ENCODE measurements around the gene RPL22. TPM values are rescaled to one million over a fixed set of nuclear protein-coding genes. Genes with fewer than 3 reads are reported as not detected.

The RPL22 gene
- total and polyA plus RNA-seq, 2 of the 13 experiments (the other 11 are each of a cell fraction or from before 2014, with no cell fraction given): 214 to 545 TPM

GRCh38 chr1:6212193-6212959 lies 13.0 kb upstream of the RPL22 start:
- TF ChIP-seq MEIS1 (CRISPR knock-in tag; IDR thresholded peaks at IDR 0.05; ENCODE audit: borderline replicate concordance) (no peak), SMAD1 (CRISPR knock-in tag; IDR thresholded peaks at IDR 0.05; ENCODE audit: borderline replicate concordance, low read depth) (no peak), DNMT3B (CRISPR knock-in tag; conservative IDR thresholded peaks at IDR 0.05) (no peak), IKZF1 (IDR thresholded peaks at IDR 0.05) (no peak), ZNF33B (CRISPR knock-in tag; IDR thresholded peaks at IDR 0.05) (no peak), ZNF883 (CRISPR knock-in tag; IDR thresholded peaks at IDR 0.05; ENCODE audit: not compliant biosample characterization) (no peak)
- no peak overlapping the region for H3K4me2 ChIP-seq (ENCODE audit: low read depth, low read length)
- H3K36me3 ChIP-seq (replicated peaks in 1 of 2; ENCODE audit: control insufficient read depth in 1 of 2, insufficient read depth in 2 of 2, low read length in 2 of 2): peaks cover 7 to 21% of the 10 kb centered on the region in 2 experiments; a peak in 4 of 5 replicates
- no peaks in the 10 kb centered on the region for H4K20me1 ChIP-seq (ENCODE audit: insufficient read depth, low read length)
- intact Hi-C loops (cut with micrococcal nuclease; ENCODE audit: unreplicated experiment) (no loop called here), in situ Hi-C loops (cut with HindIII; ENCODE audit: extremely low pct_ligation_motif_present, low pct_unique_long_range_greater_than_20kb) (no loop called here)
- ATAC-seq: no peak
- no peak overlapping the region for H2AFZ ChIP-seq (ENCODE audit: low read length)
- no peak overlapping the region for H3K27ac ChIP-seq (ENCODE audit: extremely low read length, insufficient read depth, low read length)
- no peak for FAIRE-seq
- no peaks in the 10 kb centered on the region for H3K9me3 ChIP-seq (ENCODE audit: low read length)
- H3K9ac ChIP-seq (ENCODE audit: insufficient read depth, low read depth, low read length): no peak overlapping the region
- H3K27me3 ChIP-seq (ENCODE audit: control insufficient read depth in 1 of 2, insufficient read depth in 2 of 2, low read length in 2 of 2): no peaks in the 10 kb centered on the region
- H3K79me2 ChIP-seq (ENCODE audit: insufficient read depth, low read length): no peaks in the 10 kb centered on the region
- POLR2A ChIA-PET: interaction anchor here (1.2 kb wide), 1 partner anchor 12 kb away, joined by 3 read pairs; no protein-coding TSS in a partner anchor
- H3K4me3 ChIP-seq (replicated peaks in 1 of 3; ENCODE audit: insufficient read depth in 1 of 3, low read depth in 2 of 3, low read length in 3 of 3): no peak overlapping the region
- no TSS peak for BruUV-seq (replicated peaks)
- CTCF ChIA-PET (ENCODE audit: low intra/inter-chr PET ratio, low total read pairs): no interaction called here
- DNase-seq (ENCODE audit: low spot score): no peak
- 97% methylated on average over 16 of the region's 20 CpGs for WGBS (ENCODE audit: low lambda C conversion rate)
- H3K4me1 ChIP-seq (ENCODE audit: insufficient read depth, low read length): peaks cover under 1% of the 10 kb centered on the region; the same call in 1 of the 2 replicates

DNA sequence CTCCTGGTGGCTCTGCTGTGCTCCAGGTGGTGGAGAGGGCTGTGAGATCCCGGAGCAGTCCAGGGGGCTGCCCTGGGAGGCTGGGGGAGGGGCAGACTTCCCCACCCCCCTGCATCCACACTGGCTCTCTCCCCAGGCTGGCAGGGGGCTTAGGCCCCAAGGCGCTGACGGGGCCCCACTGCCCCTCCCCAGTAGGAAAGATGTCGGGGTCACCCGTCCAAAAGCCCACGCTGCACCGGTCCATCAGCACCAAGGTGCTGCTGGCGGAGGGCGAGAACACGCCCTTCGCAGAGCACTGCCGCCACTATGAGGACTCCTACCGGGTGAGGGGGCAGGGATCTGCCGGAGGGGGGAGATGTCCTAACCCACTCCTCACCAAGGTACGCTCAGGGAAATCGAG lies 12.3 kb upstream of the RPL22 start:
- Histone ChIP-seq H3K4me3 (replicated peaks in 1 of 3; ENCODE audit: insufficient read depth in 1 of 3, low read depth in 2 of 3, low read length in 3 of 3) (no peak overlapping the region), H3K4me1 (ENCODE audit: insufficient read depth, low read length) (peaks cover 7% of the 10 kb centered on the region), H3K36me3 (replicated peaks in 1 of 2; ENCODE audit: control insufficient read depth in 1 of 2, insufficient read depth in 2 of 2, low read length in 2 of 2) (peaks cover 7 to 21% of the 10 kb centered on the region in 2 experiments; a peak in 4 of 5 replicates), H3K9ac (ENCODE audit: insufficient read depth, low read depth, low read length) (no peak overlapping the region), H3K4me2 (ENCODE audit: low read depth, low read length) (no peak overlapping the region), H2AFZ (ENCODE audit: low read length) (no peak overlapping the region), H3K9me3 (ENCODE audit: low read length) (no peaks in the 10 kb centered on the region), H3K27ac (ENCODE audit: extremely low read length, insufficient read depth, low read length) (no peak overlapping the region), H4K20me1 (ENCODE audit: insufficient read depth, low read length) (no peaks in the 10 kb centered on the region), H3K79me2 (ENCODE audit: insufficient read depth, low read length) (no peaks in the 10 kb centered on the region), H3K27me3 (ENCODE audit: control insufficient read depth in 1 of 2, insufficient read depth in 2 of 2, low read length in 2 of 2) (no peaks in the 10 kb centered on the region)
- TF ChIP-seq ATF5 (CRISPR knock-in tag; IDR thresholded peaks at IDR 0.05; ENCODE audit: low read depth) (no peak), RBFOX2 (IDR thresholded peaks at IDR 0.05; ENCODE audit: low read depth, low read length) (0 out of 2 replicates have a peak, but pooled peaks have one; percentile 24)
- intact Hi-C loops (cut with micrococcal nuclease; ENCODE audit: unreplicated experiment) (no loop called here), in situ Hi-C loops (cut with HindIII; ENCODE audit: extremely low pct_ligation_motif_present, low pct_unique_long_range_greater_than_20kb) (no loop called here)
- ATAC-seq (no peak), DNase-seq (ENCODE audit: low spot score) (no peak), FAIRE-seq (no peak)
- ChIA-PET CTCF (ENCODE audit: low intra/inter-chr PET ratio, low total read pairs) (no interaction called here), POLR2A (no interaction called here)
- BruUV-seq (replicated peaks): no TSS peak
- WGBS (ENCODE audit: low lambda C conversion rate): 96% methylated on average over 12 of the region's 16 CpGs
